HEK293 (cell line): ENCODE measurements around the gene ARHGAP8.
"Not testable (repeated sequence)": the region's sequence is repeated elsewhere in the genome, so short reads cannot be mapped to it uniquely, and the experiment has no call there.

ENCODE experiments used
- MYNN ChIP-seq: fragments of 450-650 bp; formaldehyde crosslinking; IDR thresholded peaks from 2 replicates; pipeline ENCODE4 v1.5.1; 2016; ENCODE audit warnings: missing biosample characterization, missing genetic modification characterization, borderline replicate concordance
- YY1 ChIP-seq: fragments of 450-650 bp; formaldehyde crosslinking; IDR thresholded peaks from 2 replicates; pipeline ENCODE4 v1.5.1; 2018; ENCODE audit warnings: missing biosample characterization, missing genetic modification characterization
- YY2 ChIP-seq: fragments of 450-650 bp; formaldehyde crosslinking; IDR thresholded peaks from 2 replicates; pipeline ENCODE4 v1.5.1; 2016; ENCODE audit warnings: missing biosample characterization, missing genetic modification characterization
- ZFP69B ChIP-seq: fragments of 450-650 bp; formaldehyde crosslinking; IDR thresholded peaks from 2 replicates; pipeline ENCODE4 v1.5.1; 2016; ENCODE audit warnings: missing biosample characterization, missing genetic modification characterization
- ZNF16 ChIP-seq: fragments of 450-650 bp; formaldehyde crosslinking; IDR thresholded peaks from 2 replicates; pipeline ENCODE4 v1.5.1; 2016; ENCODE audit warnings: low read depth, missing biosample characterization, missing genetic modification characterization
- ZNF311 ChIP-seq: fragments of 450-650 bp; formaldehyde crosslinking; IDR thresholded peaks from 2 replicates; pipeline ENCODE4 v1.5.1; 2017; ENCODE audit warnings: missing biosample characterization, missing genetic modification characterization, borderline replicate concordance
- TF ChIP-seq, protein P1 (sequence below): fragments of 450-650 bp; formaldehyde crosslinking; IDR thresholded peaks from 2 replicates; pipeline ENCODE4 v1.5.1; 2016; ENCODE audit warnings: missing biosample characterization, missing genetic modification characterization
- TF ChIP-seq, protein P2 (sequence below): fragments of 450-650 bp; formaldehyde crosslinking; IDR thresholded peaks from 2 replicates; pipeline ENCODE4 v1.5.1; 2017; ENCODE audit warnings: missing biosample characterization, missing genetic modification characterization
- TF ChIP-seq, protein P3 (sequence below): fragments of 450-650 bp; formaldehyde crosslinking; IDR thresholded peaks from 2 replicates; pipeline ENCODE4; 2016; ENCODE audit warnings: missing biosample characterization, missing genetic modification characterization

DNA sequence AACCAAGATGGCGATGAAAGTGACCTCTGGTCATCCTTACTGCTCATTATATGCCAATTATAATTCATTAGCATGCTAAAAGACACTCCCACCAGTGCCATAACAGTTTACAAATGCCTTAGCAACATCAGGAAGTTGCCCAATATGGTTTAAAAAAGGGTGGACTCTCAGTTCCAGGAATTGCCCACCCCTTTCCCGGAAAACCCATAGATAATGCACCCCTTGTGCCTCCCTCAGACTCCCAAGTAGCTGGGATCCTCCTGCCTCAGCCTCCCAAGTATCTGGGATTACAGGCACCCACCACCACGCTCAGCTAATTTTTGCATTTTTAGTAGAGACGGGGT is 4.6 kb upstream of the ARHGAP8 start:
- TF ChIP-seq, protein P1, sequence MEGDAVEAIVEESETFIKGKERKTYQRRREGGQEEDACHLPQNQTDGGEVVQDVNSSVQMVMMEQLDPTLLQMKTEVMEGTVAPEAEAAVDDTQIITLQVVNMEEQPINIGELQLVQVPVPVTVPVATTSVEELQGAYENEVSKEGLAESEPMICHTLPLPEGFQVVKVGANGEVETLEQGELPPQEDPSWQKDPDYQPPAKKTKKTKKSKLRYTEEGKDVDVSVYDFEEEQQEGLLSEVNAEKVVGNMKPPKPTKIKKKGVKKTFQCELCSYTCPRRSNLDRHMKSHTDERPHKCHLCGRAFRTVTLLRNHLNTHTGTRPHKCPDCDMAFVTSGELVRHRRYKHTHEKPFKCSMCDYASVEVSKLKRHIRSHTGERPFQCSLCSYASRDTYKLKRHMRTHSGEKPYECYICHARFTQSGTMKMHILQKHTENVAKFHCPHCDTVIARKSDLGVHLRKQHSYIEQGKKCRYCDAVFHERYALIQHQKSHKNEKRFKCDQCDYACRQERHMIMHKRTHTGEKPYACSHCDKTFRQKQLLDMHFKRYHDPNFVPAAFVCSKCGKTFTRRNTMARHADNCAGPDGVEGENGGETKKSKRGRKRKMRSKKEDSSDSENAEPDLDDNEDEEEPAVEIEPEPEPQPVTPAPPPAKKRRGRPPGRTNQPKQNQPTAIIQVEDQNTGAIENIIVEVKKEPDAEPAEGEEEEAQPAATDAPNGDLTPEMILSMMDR (tag by site-specific recombination) = not testable (repeated sequence)
- TF ChIP-seq MYNN; YY1 (tag by site-specific recombination); YY2; ZFP69B (tag by site-specific recombination); ZNF311; ZNF16: not testable (repeated sequence)
- TF ChIP-seq, protein P2, sequence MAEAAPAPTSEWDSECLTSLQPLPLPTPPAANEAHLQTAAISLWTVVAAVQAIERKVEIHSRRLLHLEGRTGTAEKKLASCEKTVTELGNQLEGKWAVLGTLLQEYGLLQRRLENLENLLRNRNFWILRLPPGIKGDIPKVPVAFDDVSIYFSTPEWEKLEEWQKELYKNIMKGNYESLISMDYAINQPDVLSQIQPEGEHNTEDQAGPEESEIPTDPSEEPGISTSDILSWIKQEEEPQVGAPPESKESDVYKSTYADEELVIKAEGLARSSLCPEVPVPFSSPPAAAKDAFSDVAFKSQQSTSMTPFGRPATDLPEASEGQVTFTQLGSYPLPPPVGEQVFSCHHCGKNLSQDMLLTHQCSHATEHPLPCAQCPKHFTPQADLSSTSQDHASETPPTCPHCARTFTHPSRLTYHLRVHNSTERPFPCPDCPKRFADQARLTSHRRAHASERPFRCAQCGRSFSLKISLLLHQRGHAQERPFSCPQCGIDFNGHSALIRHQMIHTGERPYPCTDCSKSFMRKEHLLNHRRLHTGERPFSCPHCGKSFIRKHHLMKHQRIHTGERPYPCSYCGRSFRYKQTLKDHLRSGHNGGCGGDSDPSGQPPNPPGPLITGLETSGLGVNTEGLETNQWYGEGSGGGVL = not testable (repeated sequence)
- TF ChIP-seq, protein P3, sequence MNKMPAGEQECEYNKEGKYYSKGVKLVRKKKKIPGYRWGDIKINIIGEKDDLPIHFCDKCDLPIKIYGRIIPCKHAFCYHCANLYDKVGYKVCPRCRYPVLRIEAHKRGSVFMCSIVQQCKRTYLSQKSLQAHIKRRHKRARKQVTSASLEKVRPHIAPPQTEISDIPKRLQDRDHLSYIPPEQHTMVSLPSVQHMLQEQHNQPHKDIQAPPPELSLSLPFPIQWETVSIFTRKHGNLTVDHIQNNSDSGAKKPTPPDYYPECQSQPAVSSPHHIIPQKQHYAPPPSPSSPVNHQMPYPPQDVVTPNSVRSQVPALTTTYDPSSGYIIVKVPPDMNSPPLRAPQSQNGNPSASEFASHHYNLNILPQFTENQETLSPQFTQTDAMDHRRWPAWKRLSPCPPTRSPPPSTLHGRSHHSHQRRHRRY = not testable (repeated sequence)
